ENCODE measurements around the gene SLC38A2. TPM values are rescaled to one million over a fixed set of nuclear protein-coding genes. Genes with fewer than 3 reads are reported as not detected.

Gene SLC38A2
- total RNA-seq, 4 donors from 2014 or later: 242 to 468 (median 286) TPM

DNA sequence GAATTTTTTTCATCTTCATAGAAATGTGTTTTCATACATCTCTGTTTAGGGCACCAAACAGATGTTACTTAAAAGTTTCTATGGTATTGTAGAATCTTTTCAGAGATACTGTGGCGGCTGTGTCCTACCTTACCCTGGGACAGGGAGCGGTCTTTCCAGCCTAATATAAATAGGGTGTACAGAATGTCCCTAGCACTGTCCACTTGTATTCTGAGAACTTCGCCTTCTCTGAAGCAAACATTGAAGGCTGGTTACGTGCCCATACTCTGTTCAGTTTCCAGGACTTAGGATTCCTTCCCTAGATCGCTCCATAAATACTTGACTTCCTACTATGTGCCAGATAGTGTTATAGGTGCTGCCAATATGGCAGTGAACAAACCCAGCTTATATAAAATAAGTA, 24.3 kb upstream of the SLC38A2 start:
- H3K36me3 ChIP-seq: no peaks in the 10 kb centered on the region
- H3K27ac ChIP-seq: no peak overlapping the region
- no peaks in the 10 kb centered on the region for H3K27me3 ChIP-seq
- no peak for TF ChIP-seq POLR2A (IDR thresholded peaks at IDR 0.05)
- TF ChIP-seq, protein P1, sequence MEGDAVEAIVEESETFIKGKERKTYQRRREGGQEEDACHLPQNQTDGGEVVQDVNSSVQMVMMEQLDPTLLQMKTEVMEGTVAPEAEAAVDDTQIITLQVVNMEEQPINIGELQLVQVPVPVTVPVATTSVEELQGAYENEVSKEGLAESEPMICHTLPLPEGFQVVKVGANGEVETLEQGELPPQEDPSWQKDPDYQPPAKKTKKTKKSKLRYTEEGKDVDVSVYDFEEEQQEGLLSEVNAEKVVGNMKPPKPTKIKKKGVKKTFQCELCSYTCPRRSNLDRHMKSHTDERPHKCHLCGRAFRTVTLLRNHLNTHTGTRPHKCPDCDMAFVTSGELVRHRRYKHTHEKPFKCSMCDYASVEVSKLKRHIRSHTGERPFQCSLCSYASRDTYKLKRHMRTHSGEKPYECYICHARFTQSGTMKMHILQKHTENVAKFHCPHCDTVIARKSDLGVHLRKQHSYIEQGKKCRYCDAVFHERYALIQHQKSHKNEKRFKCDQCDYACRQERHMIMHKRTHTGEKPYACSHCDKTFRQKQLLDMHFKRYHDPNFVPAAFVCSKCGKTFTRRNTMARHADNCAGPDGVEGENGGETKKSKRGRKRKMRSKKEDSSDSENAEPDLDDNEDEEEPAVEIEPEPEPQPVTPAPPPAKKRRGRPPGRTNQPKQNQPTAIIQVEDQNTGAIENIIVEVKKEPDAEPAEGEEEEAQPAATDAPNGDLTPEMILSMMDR (IDR thresholded peaks at IDR 0.05): no peak
- no peak overlapping the region for H3K4me3 ChIP-seq
- 96% methylated on average over 4 to 5 of the region's 5 CpGs for WGBS, 2 donors
- peaks cover 0 to 19% (median 1%) of the 10 kb centered on the region in 3 donors for H3K4me1 ChIP-seq
- DNase-seq: no peak
- intact Hi-C loops (cut with DNase I): no loop called here
- H3K9me3 ChIP-seq: no peaks in the 10 kb centered on the region

DNA sequence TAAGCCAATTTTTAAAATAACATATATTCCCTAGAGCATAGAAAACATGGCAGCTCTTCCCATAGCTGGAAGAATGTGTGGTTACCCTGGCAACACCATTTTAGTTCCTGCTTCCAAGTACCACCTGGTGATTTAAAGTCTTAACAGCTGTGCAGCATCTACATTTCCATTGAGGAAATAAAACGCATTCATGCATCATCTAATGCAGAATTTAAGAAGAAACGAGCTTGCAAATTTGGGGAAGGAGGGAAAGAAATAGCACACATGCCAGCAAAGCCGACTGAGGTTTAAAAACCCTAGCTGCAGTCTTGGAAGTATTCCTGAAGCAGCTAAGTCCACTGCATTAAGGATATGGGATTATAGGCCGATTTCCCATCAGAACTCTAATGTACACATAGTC, 22.8 kb upstream of the SLC38A2 start:
- TF ChIP-seq, protein P1 (IDR thresholded peaks at IDR 0.05): no peak
- TF ChIP-seq POLR2A (IDR thresholded peaks at IDR 0.05): no peak
- 81 to 84% methylated on average over 4 of the region's 4 CpGs for WGBS, 2 donors
- Histone ChIP-seq H3K36me3 (no peaks in the 10 kb centered on the region), H3K9me3 (no peaks in the 10 kb centered on the region), H3K27me3 (no peaks in the 10 kb centered on the region), H3K4me3 (no peak overlapping the region), H3K27ac (no peak overlapping the region), H3K4me1 (peaks cover 0 to 24% (median 15%) of the 10 kb centered on the region in 3 donors)
- no peak for DNase-seq
- intact Hi-C loops (cut with DNase I): no loop called here

DNA sequence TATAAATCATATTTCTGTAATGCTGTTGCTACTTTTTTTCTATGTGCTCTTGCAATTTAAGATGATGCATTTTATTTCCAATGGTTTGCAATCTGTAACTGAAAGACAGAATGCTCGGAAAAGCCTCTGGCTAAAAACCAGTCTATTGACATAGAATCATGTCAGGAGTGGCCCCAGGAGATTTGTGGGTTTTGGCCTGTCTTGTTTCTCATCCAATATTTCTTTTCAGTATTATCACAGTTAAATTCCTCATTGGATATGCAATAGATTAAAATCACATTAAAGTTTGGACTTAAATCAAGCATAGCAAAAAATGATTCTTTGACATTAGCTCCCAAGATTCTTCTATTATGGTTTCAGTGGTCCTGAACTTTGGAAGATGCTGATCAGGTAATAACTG, 19.1 kb upstream of the SLC38A2 start:
- no peaks in the 10 kb centered on the region for H3K9me3 ChIP-seq
- DNase-seq: no peak
- H3K4me1 ChIP-seq: peaks cover 8 to 61% (median 41%) of the 10 kb centered on the region in 3 donors
- no peaks in the 10 kb centered on the region for H3K36me3 ChIP-seq
- TF ChIP-seq, protein P1 (IDR thresholded peaks at IDR 0.05): no peak
- TF ChIP-seq POLR2A (IDR thresholded peaks at IDR 0.05): no peak
- WGBS, 2 donors: 17 to 46% methylated on average over 1 of the region's 1 CpG
- H3K27ac ChIP-seq: peak overlapping the region in 3 of 4 donors; percentile 55 to 75 (median 68)
- no peaks in the 10 kb centered on the region for H3K27me3 ChIP-seq
- H3K4me3 ChIP-seq: no peak overlapping the region
- intact Hi-C loops (cut with DNase I): no loop called here

DNA sequence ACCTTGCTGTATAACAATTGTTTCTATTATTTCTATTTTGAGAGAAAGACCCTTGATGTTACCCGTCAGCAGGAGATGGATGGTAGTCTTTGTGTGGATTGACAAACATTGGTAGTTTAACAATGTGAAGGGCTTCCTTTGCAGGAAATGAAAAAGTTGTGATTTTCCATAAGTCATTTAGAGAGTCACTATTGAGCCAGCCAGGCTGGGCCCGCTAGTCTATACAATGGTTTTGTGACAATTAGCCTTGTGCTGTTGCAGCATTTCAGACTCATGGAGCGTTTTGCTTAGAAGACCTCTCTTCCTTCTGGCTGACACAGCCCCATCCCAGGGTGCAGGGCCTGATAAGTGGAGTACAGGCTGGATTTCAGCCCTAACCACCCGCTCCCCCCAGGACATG, 18.3 kb upstream of the SLC38A2 start:
- Histone ChIP-seq H3K27me3 (no peaks in the 10 kb centered on the region), H3K27ac (peak overlapping the region; percentile 42 to 75 (median 62)), H3K36me3 (no peaks in the 10 kb centered on the region), H3K4me3 (no peak overlapping the region), H3K9me3 (no peaks in the 10 kb centered on the region), H3K4me1 (peaks cover 15 to 69% (median 47%) of the 10 kb centered on the region in 3 donors)
- no peak for DNase-seq
- TF ChIP-seq POLR2A (IDR thresholded peaks at IDR 0.05): no peak
- TF ChIP-seq, protein P1 (IDR thresholded peaks at IDR 0.05): no peak
- intact Hi-C loops (cut with DNase I): no loop called here
- 74 to 82% methylated on average over 3 to 4 of the region's 4 CpGs for WGBS, 2 donors

DNA sequence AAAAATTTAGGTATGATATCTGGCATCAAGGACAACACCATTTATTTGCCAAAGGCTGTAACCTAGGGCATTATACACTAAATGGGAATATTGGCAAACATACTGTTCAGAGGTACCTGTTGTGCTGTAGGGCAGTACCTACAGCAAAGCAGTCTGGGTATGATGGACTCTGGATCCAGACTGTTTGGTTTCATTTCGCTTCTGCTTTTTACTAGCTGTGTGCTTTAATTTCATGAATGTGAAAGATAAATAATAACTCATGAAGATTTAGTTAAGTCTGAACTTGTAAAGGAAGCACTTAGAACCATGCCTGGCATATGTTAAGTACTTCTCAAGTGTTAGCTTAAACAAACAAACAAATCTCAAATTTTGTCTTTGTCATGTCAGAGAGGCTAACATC, 17.7 kb upstream of the SLC38A2 start:
- intact Hi-C loops (cut with DNase I): no loop called here

More for the DNA sequence above, 17.7 kb upstream of the SLC38A2 start:
- Histone ChIP-seq H3K4me3 (no peak overlapping the region), H3K9me3 (no peaks in the 10 kb centered on the region), H3K36me3 (no peaks in the 10 kb centered on the region), H3K27me3 (no peaks in the 10 kb centered on the region), H3K27ac (peak overlapping the region; percentile 42 to 75 (median 62)), H3K4me1 (peaks cover 21 to 75% (median 52%) of the 10 kb centered on the region in 3 donors)
- TF ChIP-seq, protein P1 (IDR thresholded peaks at IDR 0.05): no peak
- no peak for TF ChIP-seq POLR2A (IDR thresholded peaks at IDR 0.05)
- no peak for DNase-seq
- WGBS, 2 donors: 36 to 50% methylated on average over 1 of the region's 1 CpG

Data from esophagus squamous epithelium (tissue), 5 donors.